GM18951 (cell line): ENCODE results near the gene HOXA7.

Experiments used
- POLR2A ChIP-seq: IDR thresholded peaks from 4 replicates; pipeline ENCODE4 v1.6.1; 2011; ENCODE audit warnings: mild to moderate bottlenecking; ENCODE audit not compliant: insufficient read length, insufficient read depth; ENCODE audit errors: extremely low read depth
- in situ Hi-C: fragments of 300-500 bp; cut with MboI; formaldehyde crosslinking; loops from one replicate; pipeline ENCODE4 v1.12.0; 2022; ENCODE audit warnings: low sequenced_read_pairs, mixed read lengths, inconsistent platforms; ENCODE audit not compliant: unreplicated experiment

The HOXA7 gene

DNA sequence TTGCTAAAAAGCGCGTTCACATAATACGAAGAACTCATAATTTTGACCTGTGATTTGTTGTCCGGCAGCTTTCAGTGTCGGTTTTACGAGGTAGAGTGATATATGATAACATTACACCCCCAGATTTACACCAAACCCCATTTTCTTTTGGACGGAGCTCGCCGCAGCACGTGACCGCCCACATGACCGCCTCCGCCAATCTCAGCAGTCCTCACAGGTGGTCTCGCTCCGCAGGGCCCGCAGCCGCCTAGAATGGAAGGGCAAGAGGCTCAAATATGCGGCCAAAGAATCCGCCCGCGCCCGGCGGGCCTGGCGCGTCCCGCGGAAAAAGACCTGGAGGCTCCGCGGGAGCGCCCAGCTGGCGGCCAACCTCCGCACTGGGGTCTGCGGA lies at the start of gene HOXA7:
Gene HOXA7, minus strand, starts transcription at position 168 of the 391 bp plus-strand sequence. Its CDS starts 130 bp downstream, at position 38.
- no peak for TF ChIP-seq POLR2A
- in situ Hi-C loops: loop anchor here (10.0 kb wide), 1 partner anchor 782 kb away; no protein-coding TSS in a partner anchor

DNA sequence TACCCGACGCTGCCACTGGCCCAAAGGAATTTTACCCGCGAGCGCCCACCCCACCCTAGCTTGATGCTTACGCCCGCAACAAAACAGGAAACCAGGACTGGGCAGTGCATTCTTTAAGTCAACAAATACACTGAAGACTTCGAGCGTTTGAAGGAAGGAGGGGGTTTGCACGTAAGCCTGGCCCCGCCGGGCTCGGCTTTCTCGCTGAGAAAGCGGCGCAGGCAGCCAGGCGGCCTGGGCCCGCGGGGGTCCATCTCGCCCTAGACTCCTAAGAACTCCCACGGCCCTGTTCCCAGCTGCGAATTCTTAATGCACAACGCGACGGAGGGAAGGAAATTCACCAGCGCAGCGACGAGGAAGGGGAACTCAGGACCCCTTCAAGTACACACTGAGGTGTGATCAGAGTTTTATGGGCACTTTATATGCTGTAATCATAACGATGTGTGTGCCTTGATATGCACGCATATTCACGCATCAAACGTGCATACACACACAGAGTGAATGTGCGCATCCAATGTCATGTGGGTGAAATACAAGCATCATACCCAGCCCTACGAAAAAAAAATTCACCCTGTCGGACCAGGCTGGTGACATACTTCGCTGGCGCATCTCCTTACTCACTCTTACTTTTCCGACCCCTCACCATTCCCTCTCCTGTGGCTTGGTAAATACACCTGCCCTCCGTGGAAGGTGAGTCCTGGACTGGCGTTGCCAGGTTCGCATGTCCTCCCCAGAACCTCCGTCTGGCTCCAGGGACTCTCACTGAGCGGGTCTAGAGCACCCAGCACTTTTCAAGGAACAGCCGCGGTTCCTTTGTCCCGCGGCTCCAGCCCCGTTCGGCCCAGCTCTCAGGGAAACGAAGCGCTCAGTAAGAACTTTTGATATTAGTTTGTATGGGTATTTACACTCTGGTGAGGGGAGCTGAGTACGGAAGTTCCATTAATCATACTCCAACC lies 49.1 kb upstream of the HOXA7 start:
- in situ Hi-C loops: loop anchor here (10.0 to 25.0 kb wide), 2 partner anchors 357 to 719 kb away; no protein-coding TSS in a partner anchor

DNA sequence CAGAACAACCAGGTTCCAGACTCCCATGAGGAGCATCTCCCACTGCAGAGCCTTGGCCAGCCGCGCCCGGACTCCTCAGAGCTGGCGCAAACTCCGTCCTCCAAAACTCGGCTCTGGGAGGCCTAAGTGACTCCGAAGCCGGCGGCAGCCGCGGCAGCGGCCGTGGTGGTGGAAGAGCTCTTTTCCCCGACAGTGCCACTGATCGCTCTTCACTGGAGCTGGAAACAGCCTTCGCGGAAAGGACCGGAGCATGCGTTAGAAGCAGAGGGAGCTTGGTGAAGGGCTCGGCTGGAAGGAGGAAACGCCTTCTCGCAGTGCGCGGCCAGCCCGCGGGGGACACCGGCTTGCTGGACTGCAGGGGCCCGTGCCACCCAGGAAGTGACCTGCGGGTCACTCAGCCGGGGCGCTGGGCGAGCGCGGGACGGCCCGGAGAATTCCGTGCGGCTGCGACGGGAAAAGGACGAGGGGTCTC lies 48.4 kb upstream of the HOXA7 start:
- no peak for TF ChIP-seq POLR2A
- in situ Hi-C loops: loop anchor here (10.0 to 25.0 kb wide), 2 partner anchors 357 to 720 kb away; no protein-coding TSS in a partner anchor

More for the DNA sequence above, 49.1 kb upstream of the HOXA7 start:
- no peak for TF ChIP-seq POLR2A

DNA sequence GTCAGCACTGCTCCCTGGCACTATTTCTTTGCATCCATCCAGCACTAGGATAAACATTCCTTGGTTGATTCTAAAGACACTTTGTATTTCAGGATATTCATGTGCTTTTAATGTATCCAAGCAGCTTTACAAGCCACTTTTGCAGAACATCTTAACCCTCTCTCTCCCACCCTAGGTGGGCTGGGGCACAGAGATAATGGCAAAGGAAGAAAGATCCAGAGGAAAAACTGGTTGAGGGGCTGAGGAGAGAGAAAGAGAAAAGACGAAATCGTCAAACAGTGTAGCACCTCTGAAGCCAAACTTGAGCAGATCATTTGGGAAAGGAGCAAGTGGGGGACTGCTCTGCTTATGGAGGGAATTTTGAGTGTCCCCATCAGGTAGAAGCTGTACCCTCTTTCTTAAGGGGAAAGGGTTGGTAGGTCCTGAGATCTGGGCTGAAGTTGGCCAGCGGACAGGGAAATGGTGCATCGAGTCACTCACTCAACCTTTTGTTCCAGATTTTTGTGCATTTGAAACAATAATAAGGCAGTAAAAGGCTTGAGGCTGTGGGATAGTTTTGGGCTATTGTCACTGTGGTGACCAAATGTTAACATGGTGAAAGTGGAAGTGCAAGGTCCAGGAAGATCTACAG lies 47.6 kb upstream of the HOXA7 start:
- TF ChIP-seq POLR2A: no peak
- in situ Hi-C loops: loop anchor here (10.0 to 25.0 kb wide), 2 partner anchors 358 to 721 kb away; no protein-coding TSS in a partner anchor

DNA sequence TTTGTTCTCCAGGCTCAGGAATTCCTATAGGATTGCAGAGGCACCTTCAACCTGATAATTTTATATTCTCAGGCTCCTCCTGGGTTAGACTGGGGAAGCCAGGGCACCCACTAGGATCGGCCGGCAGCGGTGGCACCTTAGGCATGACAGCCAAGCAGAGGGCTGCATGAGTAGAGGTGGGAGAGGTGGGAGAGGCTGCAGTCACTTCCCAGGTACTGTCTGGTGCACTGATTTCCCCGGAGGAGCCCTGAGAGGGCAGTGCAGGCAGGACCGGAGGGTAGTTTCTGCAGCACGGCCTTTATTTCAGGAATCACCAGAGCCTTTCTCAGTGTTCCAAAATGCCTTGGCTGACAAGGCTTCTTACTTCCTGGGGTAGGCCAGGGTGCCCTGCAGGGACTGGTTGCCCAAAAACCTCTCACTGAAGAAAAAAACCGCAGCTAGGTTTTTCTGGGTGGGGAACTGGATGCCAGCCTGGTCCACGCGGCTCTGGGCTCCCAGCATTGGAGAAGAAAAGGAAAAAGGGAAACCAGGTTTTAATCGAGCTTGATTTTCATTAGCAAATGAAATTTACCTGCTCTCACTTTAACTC lies 47.0 kb upstream of the HOXA7 start:
- no peak for TF ChIP-seq POLR2A
- in situ Hi-C loops: loop anchor here (10.0 to 25.0 kb wide), 2 partner anchors 359 to 721 kb away; no protein-coding TSS in a partner anchor

DNA sequence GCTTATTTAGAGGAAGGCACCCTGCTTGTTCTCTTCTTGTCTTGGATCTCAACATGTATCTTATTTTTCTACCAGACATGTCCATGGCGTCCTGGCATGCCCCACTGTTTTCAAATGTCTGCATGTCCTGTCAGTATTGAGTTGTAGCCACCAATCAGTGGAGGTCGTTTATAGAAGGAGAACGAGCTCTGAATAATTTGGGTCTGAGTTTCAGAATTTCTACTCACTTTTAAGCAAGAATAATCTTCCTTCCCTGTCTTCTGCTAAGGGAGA lies 46.3 kb upstream of the HOXA7 start:
- no peak for TF ChIP-seq POLR2A
- in situ Hi-C loops: loop anchor here (10.0 to 25.0 kb wide), 2 partner anchors 360 to 722 kb away; no protein-coding TSS in a partner anchor

DNA sequence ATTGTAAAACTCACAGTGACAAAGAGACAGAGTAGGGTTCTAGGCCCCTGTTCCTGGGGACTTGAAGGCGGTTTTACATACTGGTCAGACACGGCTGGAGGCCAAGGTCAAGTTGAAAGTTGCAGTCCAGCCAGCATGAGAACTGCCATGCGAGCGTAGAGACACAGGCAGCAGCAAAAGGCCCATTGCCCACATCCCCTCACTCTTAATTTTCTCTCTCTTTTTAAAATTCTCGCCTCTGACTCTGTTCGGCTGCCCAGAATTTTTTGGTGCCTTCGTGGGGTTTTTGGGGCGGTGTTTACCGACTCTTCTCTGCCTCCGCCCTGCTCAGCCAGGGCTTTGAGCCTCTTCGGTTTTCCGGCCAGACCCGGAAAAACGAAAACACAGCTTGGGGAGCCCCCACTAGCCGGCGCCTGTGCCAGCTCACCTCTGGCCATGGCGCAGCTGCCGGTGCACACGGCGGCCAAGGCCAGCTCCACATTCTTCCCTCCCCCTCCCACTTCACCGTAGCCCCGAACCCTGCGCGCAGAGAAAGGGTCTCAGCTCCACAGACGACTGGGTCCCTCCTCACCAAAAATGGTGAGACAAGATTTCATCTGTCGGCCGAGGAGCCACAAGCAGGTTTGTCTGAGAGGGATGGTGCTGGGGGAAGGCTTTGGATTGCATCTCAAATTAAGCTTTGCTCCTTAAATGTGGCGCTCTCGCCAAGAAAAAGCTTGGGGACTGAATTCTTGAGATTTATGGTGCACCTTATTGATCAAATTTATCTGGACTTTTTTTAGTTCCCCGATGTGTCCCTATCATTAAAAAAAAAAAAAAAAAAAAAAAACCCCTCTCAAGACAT lies 45.8 kb upstream of the HOXA7 start:
- in situ Hi-C loops: loop anchor here (10.0 to 25.0 kb wide), 2 partner anchors 360 to 723 kb away; no protein-coding TSS in a partner anchor
- no peak for TF ChIP-seq POLR2A

DNA sequence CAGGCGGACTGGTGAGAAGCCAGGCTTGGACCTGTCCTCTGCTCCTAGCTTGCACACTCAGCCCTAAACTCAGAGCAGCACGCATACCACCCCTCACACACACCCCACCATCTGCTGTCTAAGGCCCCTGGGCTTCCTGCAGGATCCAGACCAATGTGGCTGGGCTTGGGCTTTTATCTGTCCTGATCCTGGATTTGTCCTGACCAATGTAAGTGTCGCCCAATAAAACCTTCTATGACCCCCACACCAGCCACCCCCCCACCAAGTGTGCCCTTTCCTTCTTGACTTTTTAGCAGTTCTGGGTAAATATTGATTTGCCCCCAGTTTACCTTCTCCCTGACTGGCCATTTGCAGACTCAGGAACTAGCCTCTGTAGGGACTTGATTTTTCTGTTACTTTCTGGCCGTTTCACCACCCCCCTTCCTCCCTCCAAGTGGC lies 45.1 kb upstream of the HOXA7 start:
- no peak for TF ChIP-seq POLR2A
- in situ Hi-C loops: loop anchor here (10.0 to 25.0 kb wide), 2 partner anchors 361 to 723 kb away; no protein-coding TSS in a partner anchor

DNA sequence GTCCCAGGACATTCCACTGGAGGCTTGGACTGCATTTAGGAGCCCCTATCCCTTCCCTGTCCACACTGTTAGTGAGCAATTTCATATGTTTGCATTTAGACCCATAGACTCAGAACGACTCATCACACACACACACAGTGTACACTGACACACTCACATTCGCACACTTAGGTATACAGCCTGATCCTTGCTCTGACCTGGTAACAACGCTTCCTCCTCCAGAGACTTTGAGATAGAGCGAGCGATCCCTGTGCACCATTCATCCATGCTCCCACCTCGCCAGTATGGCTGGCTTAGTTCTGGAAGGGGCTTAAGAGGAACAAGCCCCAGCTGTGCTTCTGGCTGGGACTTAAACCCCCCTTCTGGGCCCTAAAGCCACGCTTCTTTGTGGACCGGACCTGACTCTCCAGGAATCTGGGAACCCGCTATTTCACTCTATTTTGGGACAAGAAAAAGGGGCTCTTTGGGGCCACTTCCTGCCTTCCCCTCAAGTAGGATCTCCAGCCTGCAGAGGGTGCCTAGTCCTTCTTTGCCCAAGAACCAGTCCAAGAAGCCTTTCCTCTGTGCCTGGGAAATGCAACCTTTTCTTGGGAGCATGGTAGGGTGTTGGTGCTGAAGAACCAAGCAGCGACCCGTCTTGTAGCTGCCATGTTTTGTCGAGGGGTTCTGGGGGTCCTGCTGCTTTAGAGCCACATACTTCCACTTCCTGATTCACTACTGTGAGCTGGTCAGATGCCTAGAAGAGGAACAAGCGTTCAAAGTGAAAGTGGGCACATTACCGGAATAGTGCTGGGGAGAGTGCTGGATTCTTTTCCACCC lies 44.5 kb upstream of the HOXA7 start:
- in situ Hi-C loops: loop anchor here (10.0 to 25.0 kb wide), 2 partner anchors 361 to 724 kb away; no protein-coding TSS in a partner anchor

DNA sequence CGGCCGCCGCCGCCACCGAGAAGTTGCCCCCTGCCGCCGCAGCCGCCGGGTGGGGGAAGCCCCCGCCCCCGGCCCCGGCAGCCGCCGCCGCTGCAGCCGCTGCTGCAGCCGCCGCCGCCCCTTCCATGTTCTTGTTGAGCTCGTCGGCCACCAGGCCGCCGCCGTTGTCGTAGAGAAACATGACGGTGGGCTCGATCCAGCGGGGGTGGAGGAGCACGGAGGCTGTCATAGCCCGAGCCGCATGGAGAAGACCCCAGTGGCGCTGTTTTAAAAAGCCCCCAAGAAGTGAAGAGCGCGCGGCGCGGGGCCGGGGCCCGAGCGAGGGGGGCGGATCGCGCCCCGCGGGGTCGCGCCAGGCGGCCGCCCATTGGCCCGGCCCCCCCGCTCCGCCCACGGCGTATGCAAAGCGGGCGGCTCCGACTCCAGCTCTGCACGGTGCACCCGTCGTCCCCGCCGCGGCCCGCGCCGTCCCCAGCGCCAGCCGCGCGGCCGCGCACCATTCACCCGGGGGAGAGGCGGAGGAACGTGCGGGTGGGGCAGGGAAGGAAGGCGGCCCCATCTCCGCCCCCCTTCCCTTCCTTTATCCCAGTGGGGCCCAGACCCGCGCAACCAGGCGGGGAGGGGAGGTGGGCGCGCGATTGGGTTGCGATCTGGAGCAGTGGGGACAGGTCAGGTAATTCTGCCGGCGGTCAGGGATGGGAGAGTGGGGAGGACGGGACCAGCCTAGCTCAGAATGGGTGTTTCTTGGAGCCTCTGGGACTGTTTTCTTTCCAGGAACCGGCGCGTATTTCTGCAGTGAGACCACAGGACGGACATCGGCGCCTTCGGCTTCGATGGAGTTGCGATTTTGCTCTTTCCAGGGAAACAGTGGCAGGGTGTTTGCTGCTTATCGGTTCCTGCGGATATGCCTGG lies 43.6 kb upstream of the HOXA7 start, which contains the start of gene HOXA13:
Gene HOXA13, minus strand, starts transcription at position 243 of the 912 bp plus-strand sequence. Its CDS starts 14 bp downstream, at position 229.
- in situ Hi-C loops: loop anchor here (10.0 to 25.0 kb wide), 3 partner anchors 45 to 725 kb away; partner anchors contain the start of gene EVX1
- TF ChIP-seq POLR2A: no peak

More for the DNA sequence above, 44.5 kb upstream of the HOXA7 start:
- no peak for TF ChIP-seq POLR2A
